Kidney epithelial cell (primary cell): Measurements from ENCODE around the gene SEC14L6. TPM values are rescaled to one million over a fixed set of nuclear protein-coding genes. Genes with fewer than 3 reads are reported as not detected.

ENCODE experiments used
- DNase-seq: peaks from one replicate; pipeline ENCODE4 v3.0.0-alpha.2; 2010; ENCODE audit warnings: low read depth
- H3K27me3 ChIP-seq: 2 replicates; pipeline ENCODE4 v1.6.0; 2011; ENCODE audit warnings: low read length; ENCODE audit not compliant: control insufficient read depth, insufficient read depth
- H3K36me3 ChIP-seq: 2 replicates; pipeline ENCODE4 v1.5.1; 2011; ENCODE audit warnings: low read length; ENCODE audit not compliant: control insufficient read depth, insufficient read depth
- H3K4me3 ChIP-seq: 2 replicates; pipeline ENCODE4 v1.5.1; 2011; ENCODE audit warnings: low read depth, mild to moderate bottlenecking, control low read depth, low read length
- CTCF ChIP-seq: IDR thresholded peaks from 2 replicates; pipeline ENCODE4 v1.5.1; 2011; ENCODE audit warnings: mild to moderate bottlenecking, moderate library complexity, low read length, control low read depth, inconsistent platforms; ENCODE audit not compliant: insufficient read depth, poor library complexity, severe bottlenecking
- total RNA-seq: library from RNA; depleted of rRNA; stranded (reverse); fragments of >200 nt; gene quantifications from 2 replicates; pipeline ENCODE4 v1.2.3, GENCODE V29; 2015

SEC14L6 gene
- total RNA-seq, 1 donor from 2014 or later, result 3.7 TPM

- peaks cover 2% of the 10 kb centered on the region for H3K27me3 ChIP-seq
- no peaks in the 10 kb centered on the region for H3K36me3 ChIP-seq
- DNase-seq, result no peak
- no peak overlapping the region for H3K4me3 ChIP-seq
- no peak for TF ChIP-seq CTCF
Measured at GRCh38 chr22:30523646-30524489, 22.7 kb downstream of the SEC14L6 start.

GRCh38 chr22:30521368-30522156 is 25.0 kb downstream of the SEC14L6 start:
- no peaks in the 10 kb centered on the region for H3K36me3 ChIP-seq
- no peak for TF ChIP-seq CTCF
- no peak for DNase-seq
- H3K4me3 ChIP-seq, result no peak overlapping the region
- peaks cover 2% of the 10 kb centered on the region for H3K27me3 ChIP-seq

GRCh38 chr22:30519842-30520425 is 26.6 kb downstream of the SEC14L6 start:
- DNase-seq, result no peak
- Histone ChIP-seq H3K4me3 (no peak overlapping the region), H3K36me3 (no peaks in the 10 kb centered on the region), H3K27me3 (peaks cover 2% of the 10 kb centered on the region)
- no peak for TF ChIP-seq CTCF

GRCh38 chr22:30516731-30517130 is 29.8 kb downstream of the SEC14L6 start:
- DNase-seq, result no peak
- H3K36me3 ChIP-seq, result no peaks in the 10 kb centered on the region
- H3K27me3 ChIP-seq, result peaks cover 2% of the 10 kb centered on the region
- no peak for TF ChIP-seq CTCF
- no peak overlapping the region for H3K4me3 ChIP-seq

GRCh38 chr22:30516273-30516672 is 30.3 kb downstream of the SEC14L6 start:
- no peak overlapping the region for H3K4me3 ChIP-seq

More at GRCh38 chr22:30516273-30516672, 30.3 kb downstream of the SEC14L6 start:
- Histone ChIP-seq H3K36me3 (no peaks in the 10 kb centered on the region), H3K27me3 (peaks cover 2% of the 10 kb centered on the region)
- TF ChIP-seq CTCF, result no peak
- no peak for DNase-seq
